ENCODE measurements around the gene EEF2K.
"Not testable (repeated sequence)": the region's sequence is repeated elsewhere in the genome, so short reads cannot be mapped to it uniquely, and the experiment has no call there.

Gene EEF2K

DNA sequence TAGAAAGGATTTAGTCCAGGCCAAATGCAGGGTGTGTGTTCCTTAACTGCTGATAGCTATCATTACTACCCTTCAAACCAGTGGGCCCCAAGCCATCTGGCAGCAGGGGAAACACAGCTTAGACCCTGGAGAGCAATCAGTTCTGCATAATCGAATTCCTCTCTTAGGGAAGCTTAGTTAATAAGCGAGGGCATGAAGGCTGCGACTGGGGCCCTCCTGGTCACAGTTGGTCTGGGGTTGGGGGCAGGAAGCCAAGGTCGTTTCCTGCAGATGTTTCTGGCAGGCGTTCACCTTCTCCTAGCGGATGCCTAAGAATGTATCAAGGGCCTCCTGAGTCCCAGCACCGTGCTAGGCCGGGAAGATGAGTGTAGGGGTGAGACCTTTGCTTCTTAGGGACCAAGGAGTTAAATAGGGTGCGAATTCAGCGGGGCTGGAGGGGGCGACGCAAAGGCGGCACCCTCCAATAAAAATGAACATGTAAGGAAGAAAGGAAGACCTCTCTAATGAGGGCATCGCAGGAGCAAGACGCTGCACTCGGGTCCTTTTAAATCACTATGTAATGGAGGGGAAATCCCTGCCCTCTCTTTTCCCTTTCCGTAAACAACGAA, 16.5 kb upstream of the EEF2K start:
- no peak for DNase-seq

GRCh38 chr16:22190081-22190775, 15.8 kb upstream of the EEF2K start:
- DNase-seq: peak; percentile 92

DNA sequence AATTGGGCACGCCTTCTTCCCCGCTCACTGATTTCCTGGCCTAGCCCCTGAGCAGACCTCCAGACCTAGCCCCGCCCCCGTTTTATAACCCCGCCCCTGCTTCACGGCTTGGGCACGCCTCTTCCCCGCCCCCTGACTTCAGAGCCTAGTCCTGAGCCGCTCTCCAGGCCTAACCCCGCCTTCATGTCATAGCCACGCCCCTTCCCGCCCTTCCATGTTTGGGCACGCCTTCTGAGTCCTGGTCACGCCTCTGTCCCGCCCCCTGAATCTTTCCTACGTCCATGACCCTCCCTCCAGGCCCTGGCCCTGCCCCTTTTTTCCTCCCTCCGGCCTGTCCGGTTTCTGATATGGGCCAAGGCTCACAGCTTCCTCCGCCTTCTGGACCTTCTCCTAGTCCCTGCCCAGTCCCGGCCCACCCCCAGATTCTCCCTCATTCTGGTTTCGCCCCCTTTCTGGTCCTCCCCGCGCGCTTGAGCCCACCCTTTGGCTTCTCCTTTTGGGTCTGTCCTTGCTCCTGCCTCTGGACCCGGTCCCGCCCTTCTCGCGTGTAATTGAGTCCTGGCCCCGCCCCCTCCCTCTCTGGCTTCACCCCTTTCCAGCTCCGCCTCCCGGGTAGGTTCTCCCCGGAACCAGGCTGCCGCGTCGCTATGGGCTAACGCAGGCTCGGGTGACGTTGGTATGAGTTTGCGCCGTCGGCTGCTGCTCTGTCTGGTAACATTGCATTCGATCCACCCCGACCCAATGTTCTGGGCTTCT, 15.1 kb upstream of the EEF2K start:
- DNase-seq: peak; percentile 98

DNA sequence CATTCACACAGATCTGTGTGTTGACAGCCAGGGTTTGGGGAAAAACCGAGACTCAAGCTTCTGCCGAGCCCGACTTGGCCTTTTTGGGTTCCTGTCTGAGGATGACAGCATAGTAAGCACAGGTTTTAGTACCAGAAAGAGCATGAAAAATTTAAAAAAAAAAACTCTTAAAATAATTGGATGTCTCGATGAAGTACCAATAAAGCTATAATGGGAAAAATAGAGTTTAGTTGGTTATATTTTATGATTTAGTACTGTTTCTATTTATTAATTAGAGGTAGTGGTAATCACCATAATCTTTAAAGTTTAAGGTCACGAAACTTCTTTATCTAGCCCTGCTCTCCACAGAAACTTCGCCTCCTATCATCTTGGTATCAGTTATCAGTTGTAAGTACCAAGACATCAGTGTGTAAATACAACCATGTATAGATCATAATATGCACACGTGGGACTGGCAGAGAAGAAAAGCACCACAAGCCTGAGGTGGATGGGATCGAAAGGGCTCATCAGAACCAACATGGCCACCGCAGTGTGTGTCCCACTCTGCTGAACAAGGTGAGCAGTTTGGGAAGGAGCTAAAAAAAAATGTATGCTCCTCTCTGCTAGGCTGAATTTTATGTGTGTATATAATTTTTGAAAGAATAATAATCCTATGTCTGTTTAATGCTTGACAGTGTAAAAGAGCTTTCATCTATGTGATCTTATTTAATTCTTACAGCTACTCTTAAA, 14.4 kb upstream of the EEF2K start:
- peak; percentile 39 for DNase-seq

- peak; percentile 48 for DNase-seq
These were observed 13.6 kb upstream of the EEF2K start for GRCh38 chr16:22192261-22193062.

- DNase-seq: no peak
These were observed 13.0 kb upstream of the EEF2K start for GRCh38 chr16:22193063-22193411.

DNA sequence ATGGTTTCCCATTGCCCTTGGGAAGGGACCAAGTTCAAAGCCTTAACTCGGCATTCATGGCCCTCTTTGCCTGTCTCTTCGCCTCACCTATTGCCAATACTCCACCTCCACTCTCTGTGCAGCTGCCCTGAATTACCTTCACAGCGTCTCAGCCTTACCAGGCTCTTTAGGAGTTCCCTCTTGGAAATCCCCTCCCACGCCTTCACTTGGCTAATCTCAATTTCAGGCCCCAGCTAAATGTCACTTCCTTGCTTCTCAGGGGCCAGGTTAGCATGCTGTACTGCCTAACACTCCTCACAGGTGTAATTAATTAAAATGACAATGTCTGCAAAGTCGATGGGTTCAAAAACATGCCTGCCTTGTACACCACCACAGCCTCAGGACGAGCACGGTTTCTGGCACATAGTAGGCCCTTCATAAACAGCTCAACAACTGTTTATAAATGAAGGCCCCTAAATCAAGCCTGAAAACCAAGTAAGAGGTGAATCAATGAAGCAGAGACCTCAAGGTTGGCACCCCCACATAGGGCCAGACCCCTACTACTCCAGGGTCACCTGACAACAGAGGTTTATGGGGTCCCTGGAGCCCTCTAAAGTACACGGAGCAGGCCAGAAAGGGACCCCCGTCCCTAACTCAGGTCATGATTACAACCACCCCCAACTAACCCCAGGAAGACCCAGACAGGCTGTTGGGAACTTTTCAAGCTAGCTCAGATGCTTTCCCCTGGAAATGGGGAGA, 11.2 kb upstream of the EEF2K start:
- no peak for DNase-seq

- no peak for DNase-seq
These were observed 10.7 kb upstream of the EEF2K start for GRCh38 chr16:22195445-22195694.

DNA sequence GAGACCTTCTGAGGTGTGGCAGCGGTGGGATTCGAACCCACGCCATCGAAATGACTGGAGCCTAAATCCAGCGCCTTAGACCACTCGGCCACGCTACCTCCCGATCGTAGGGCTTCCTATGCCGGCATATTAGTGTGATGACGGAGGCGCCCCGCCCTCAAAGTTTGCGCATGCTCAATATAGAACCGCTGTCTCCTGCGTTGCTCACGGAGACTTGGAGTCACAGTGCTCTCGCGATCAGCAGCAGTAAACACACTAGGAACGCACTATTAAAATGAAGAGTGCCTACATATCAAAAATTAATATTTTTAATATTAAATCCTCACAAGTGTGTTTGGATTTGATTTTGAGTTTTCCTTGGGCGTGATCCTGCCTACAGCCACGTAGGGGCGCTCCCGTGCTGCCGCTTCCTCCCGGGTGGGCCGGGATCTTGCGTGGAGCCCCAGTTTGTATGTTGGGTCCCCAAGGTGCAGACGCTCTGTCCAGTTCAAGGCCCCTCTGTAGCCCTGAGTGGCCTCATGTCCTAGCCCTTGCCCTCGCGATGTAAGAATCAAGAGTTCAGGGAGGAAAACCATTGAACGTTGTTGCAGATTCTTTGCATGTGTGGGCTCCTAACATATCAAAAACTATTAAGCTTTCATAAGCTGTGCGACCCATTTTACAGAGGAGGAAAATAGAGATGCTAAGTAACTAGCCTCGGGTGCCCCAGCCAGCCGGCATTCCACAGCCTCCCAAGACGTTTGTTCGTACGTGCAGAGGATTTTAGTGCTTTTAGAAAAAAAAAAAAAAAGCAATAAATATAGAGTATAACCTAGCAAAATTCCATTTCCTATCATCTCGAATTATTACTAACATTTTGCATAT, 10.2 kb upstream of the EEF2K start:
- peak; percentile 94 for DNase-seq

GRCh38 chr16:22196559-22197168, 9.4 kb upstream of the EEF2K start:
- not testable (repeated sequence) for DNase-seq

GRCh38 chr16:22198547-22199293, 7.4 kb upstream of the EEF2K start:
- no peak for DNase-seq

GRCh38 chr16:22202261-22202637, 3.8 kb upstream of the EEF2K start:
- DNase-seq: no peak

- no peak for DNase-seq
These were observed 3.0 kb upstream of the EEF2K start for GRCh38 chr16:22203091-22203490.

DNA sequence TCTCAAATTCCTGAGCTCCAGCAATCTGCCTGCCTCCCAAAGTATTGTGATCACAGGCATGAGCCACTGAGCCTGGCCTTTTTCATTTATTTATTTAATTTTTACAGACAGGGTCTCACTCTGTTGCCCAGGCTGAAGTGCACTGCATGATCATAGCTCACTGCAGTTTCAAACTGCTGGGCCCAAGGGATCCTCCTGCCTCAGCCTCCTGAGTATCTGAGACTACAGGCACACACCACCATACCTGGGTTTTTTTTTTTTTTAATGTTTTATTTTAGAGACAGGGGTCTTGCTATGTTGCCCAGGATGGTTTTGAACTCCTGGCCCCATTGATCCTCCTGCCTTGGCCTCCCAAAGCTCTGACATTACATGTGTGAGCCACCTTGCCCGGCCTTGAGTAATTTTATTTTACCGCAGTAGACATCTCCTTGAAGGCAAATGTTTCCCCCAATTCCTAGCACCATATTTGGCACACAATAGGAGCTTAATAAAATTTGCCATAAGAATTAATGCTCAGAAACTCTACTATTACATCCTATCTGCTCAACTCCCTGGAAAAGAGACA, 1.9 kb upstream of the EEF2K start:
- no peak for DNase-seq

GRCh38 chr16:22205577-22206012, 483 bp upstream of the EEF2K start:
- DNase-seq: no peak

- DNase-seq: no peak
These were observed 1.0 kb downstream of the EEF2K start for GRCh38 chr16:22206842-22207714.

DNA sequence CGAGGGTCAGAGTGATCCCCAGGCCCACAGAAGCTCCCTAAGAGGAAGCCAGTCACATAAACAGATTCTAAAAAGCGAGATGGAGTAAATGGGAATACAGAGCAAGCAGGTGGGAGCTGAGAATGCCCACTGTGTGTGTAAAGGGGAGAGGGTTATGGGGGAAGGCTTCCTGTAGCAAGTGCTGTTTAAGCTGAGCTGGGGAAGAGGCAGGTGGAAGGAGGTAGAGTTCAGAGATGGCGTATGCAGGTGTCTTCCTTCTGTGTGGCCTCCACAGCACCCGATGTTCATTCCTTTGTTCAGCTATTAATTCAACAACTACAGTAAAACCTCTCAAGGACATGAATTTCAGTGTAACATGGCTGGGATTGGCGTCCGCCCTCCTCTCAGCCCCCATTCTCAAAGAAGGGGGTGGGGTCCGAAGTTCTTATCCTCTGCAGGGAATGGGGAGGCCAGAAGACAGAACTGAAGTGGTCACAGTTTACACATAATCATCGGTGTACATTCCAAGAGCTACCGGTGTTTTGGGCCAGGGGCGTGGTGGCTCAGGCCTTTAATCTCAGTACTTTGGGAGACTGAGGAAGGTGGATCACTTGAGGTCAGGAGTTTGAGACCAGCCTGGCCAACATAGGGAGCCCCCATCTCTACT, 1.8 kb downstream of the EEF2K start:
- no peak for DNase-seq

- no peak for DNase-seq
These were observed 4.2 kb downstream of the EEF2K start for GRCh38 chr16:22210285-22210684.

Data from right kidney (tissue), 1 donor.